OCI-LY1 (cell line): ENCODE data around the gene SRRM5.

ENCODE experiments used
- CTCF ChIP-seq: fragments of 200-600 bp; sonication (generic), shearing (Covaris generic); IDR thresholded peaks from 2 replicates; pipeline ENCODE4 v1.5.1; 2017; ENCODE audit warnings: mild to moderate bottlenecking, antibody characterized with exemption, low read length, moderate library complexity, mixed read lengths
- EZH2 ChIP-seq: fragments of 200-600 bp; sonication (generic), shearing (Covaris generic); IDR thresholded peaks from 2 replicates; pipeline ENCODE4 v1.8.0; 2017; ENCODE audit warnings: borderline replicate concordance, mixed run types, mild to moderate bottlenecking, antibody characterized with exemption, low read length, moderate library complexity, mixed read lengths

GRCh38 chr19:43634506-43634871 is 22.6 kb downstream of the SRRM5 start:
- no peak for TF ChIP-seq CTCF
- TF ChIP-seq EZH2: no peak
